NCI-H2081 treated with DMSO at 0.1 percent for 48 hours (cell line): ENCODE data around the gene COL4A2.

Source experiments
- DNase-seq: peaks from one replicate; lab custom pipeline; 2025; lab: John Stamatoyannopoulos, UW

The COL4A2 gene

GRCh38 chr13:110402299-110403069, 95.4 kb downstream of the COL4A2 start:
- no peak for DNase-seq

- no peak for DNase-seq
Observed at GRCh38 chr13:110403315-110403714, 96.2 kb downstream of the COL4A2 start.

GRCh38 chr13:110403721-110404120, 96.6 kb downstream of the COL4A2 start:
- DNase-seq = no peak

GRCh38 chr13:110404321-110404720, 97.2 kb downstream of the COL4A2 start:
- DNase-seq = no peak

- no peak for DNase-seq
Observed at GRCh38 chr13:110405597-110406450, 98.7 kb downstream of the COL4A2 start.

- no peak for DNase-seq
Observed at GRCh38 chr13:110407021-110407420, 99.9 kb downstream of the COL4A2 start.

- no peak for DNase-seq
Observed at GRCh38 chr13:110407531-110407930, 100.4 kb downstream of the COL4A2 start.

- no peak for DNase-seq
Observed at GRCh38 chr13:110408286-110408685, 101.2 kb downstream of the COL4A2 start.

- DNase-seq = no peak
Observed at GRCh38 chr13:110409581-110409992, 102.5 kb downstream of the COL4A2 start.

GRCh38 chr13:110410000-110410399, 102.9 kb downstream of the COL4A2 start:
- no peak for DNase-seq

- no peak for DNase-seq
Observed at GRCh38 chr13:110410936-110411687, 104.0 kb downstream of the COL4A2 start.

GRCh38 chr13:110411688-110412059, 104.6 kb downstream of the COL4A2 start:
- no peak for DNase-seq

GRCh38 chr13:110412132-110412914, 105.2 kb downstream of the COL4A2 start:
- peak; percentile 14 for DNase-seq

- no peak for DNase-seq
Observed at GRCh38 chr13:110413016-110413675, 106.1 kb downstream of the COL4A2 start.

- no peak for DNase-seq
Observed at GRCh38 chr13:110413676-110414040, 106.6 kb downstream of the COL4A2 start.

GRCh38 chr13:110414283-110414682, 107.2 kb downstream of the COL4A2 start:
- no peak for DNase-seq

- no peak for DNase-seq
Observed at GRCh38 chr13:110414931-110415330, 107.8 kb downstream of the COL4A2 start.

- no peak for DNase-seq
Observed at GRCh38 chr13:110415669-110416068, 108.6 kb downstream of the COL4A2 start.

GRCh38 chr13:110416131-110417025, 109.3 kb downstream of the COL4A2 start:
- no peak for DNase-seq

- no peak for DNase-seq
Observed at GRCh38 chr13:110418944-110419343, 111.9 kb downstream of the COL4A2 start.
